ENCODE measurements around the gene NLRP1. TPM values are rescaled to one million over a fixed set of nuclear protein-coding genes. Genes with fewer than 3 reads are reported as not detected.

The NLRP1 gene
- total and polyA plus RNA-seq, 2 of the 13 experiments (the other 11 are each of a cell fraction or from before 2014, with no cell fraction given) = 3.4 to 3.7 TPM

DNA sequence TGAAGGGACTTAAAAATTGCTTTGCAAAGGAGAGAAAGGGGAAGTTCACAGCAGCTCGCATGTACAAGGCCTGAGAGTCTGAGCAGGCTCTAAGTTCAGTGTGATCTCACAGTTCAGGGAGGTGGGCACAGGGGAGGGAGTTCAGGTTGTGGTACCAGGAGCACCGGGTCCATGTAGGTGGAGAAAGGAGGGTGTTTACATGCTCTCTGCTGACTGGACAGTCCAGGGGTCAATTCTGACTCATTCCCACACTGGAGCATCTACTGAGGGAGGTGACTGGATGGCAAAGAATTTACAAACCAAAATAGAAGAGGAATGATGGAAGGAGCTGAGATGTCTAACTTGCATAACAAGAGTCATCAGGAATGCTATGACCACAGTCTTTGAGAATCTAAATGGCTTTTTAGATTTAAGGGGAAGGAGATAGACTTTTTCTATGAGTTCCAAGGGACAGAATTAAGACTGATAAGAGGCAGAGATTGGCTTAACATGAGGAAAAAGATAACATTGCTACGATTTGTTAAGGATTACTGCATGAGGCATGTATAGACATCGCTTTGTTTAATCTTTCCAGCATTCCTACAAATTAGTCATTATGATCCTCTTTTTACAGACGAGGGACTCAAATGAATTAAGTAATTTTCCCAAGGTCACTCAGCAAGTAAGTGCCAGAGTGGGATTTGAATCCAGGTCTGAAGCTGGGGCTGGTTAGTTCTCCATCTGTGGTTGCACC, 68.1 kb downstream of the NLRP1 start:
- no peak overlapping the region; a peak in 1 of 6 replicates for H3K4me3 ChIP-seq (replicated peaks in 1 of 3; ENCODE audit: insufficient read depth in 1 of 3, low read depth in 2 of 3, low read length in 3 of 3)
- H3K4me1 ChIP-seq (ENCODE audit: insufficient read depth, low read length) = peaks cover 59% of the 10 kb centered on the region
- WGBS (ENCODE audit: low lambda C conversion rate) = 1% methylated on average over 5 of the region's 5 CpGs
- FAIRE-seq (peak; percentile 97), DNase-seq (ENCODE audit: low spot score) (peak; percentile 93), ATAC-seq (peak; percentile 99)
- intact Hi-C loops (cut with micrococcal nuclease; ENCODE audit: unreplicated experiment) (no loop called here), in situ Hi-C loops (cut with HindIII; ENCODE audit: extremely low pct_ligation_motif_present, low pct_unique_long_range_greater_than_20kb) (no loop called here)
- H3K9me3 ChIP-seq (ENCODE audit: low read length) = no peaks in the 10 kb centered on the region
- H4K20me1 ChIP-seq (ENCODE audit: insufficient read depth, low read length) = no peaks in the 10 kb centered on the region
- BruUV-seq (replicated peaks) = no TSS peak
- ChIA-PET POLR2A (interaction anchor here (1.3 kb wide), 2 partner anchors 16 to 30 kb away, joined by 3 to 7 read pairs; partner anchors contain the start of genes DERL2 and MIS12), CTCF (ENCODE audit: low intra/inter-chr PET ratio, low total read pairs) (no interaction called here)
- H3K27ac ChIP-seq (ENCODE audit: extremely low read length, insufficient read depth, low read length) = peak overlapping the region; percentile 45
- H3K9ac ChIP-seq (ENCODE audit: insufficient read depth, low read depth, low read length) = peak overlapping the region; percentile 10; the same call in 1 of the 2 replicates
- no peaks in the 10 kb centered on the region; a peak in 1 of 5 replicates for H3K27me3 ChIP-seq (ENCODE audit: control insufficient read depth in 1 of 2, insufficient read depth in 2 of 2, low read length in 2 of 2)
- H3K79me2 ChIP-seq (ENCODE audit: insufficient read depth, low read length) = no peaks in the 10 kb centered on the region
- H2AFZ ChIP-seq (ENCODE audit: low read length) = no peak overlapping the region
- H3K36me3 ChIP-seq (replicated peaks in 1 of 2; ENCODE audit: control insufficient read depth in 1 of 2, insufficient read depth in 2 of 2, low read length in 2 of 2) = no peaks in the 10 kb centered on the region
- H3K4me2 ChIP-seq (ENCODE audit: low read depth, low read length) = peak overlapping the region; percentile 46
- TF ChIP-seq ZNF816 (CRISPR knock-in tag; IDR thresholded peaks at IDR 0.05; ENCODE audit: borderline replicate concordance) (no peak), POLR2AphosphoS2 (IDR thresholded peaks at IDR 0.05; ENCODE audit: low read depth, low read length) (no peak), SRSF1 (optimal IDR thresholded peaks at IDR 0.05; ENCODE audit: low read depth, low read length) (no peak), KLF13 (CRISPR knock-in tag; IDR thresholded peaks at IDR 0.05) (no peak), NFYC (CRISPR knock-in tag; IDR thresholded peaks at IDR 0.05) (peak; percentile 66), ZNF225 (CRISPR knock-in tag; IDR thresholded peaks at IDR 0.05) (no peak), RNF2 (conservative IDR thresholded peaks at IDR 0.05; ENCODE audit: low read depth) (no peak), MAFK (conservative IDR thresholded peaks at IDR 0.05 in 1 of 2, IDR thresholded peaks at IDR 0.05 in 1 of 2; ENCODE audit: low read length in 2 of 2) (peak; percentile 81 to 90), ZNF446 (CRISPR knock-in tag; IDR thresholded peaks at IDR 0.05) (no peak), RBFOX2 (IDR thresholded peaks at IDR 0.05; ENCODE audit: low read depth, low read length) (no peak), SRSF9 (IDR thresholded peaks at IDR 0.05; ENCODE audit: borderline replicate concordance, insufficient read depth, low read depth, low read length, poor library complexity, severe bottlenecking) (no peak), RFXANK (CRISPR knock-in tag; IDR thresholded peaks at IDR 0.05) (no peak), ZSCAN9 (CRISPR knock-in tag; IDR thresholded peaks at IDR 0.05; ENCODE audit: borderline replicate concordance) (no peak)
- TF ChIP-seq, protein P1, sequence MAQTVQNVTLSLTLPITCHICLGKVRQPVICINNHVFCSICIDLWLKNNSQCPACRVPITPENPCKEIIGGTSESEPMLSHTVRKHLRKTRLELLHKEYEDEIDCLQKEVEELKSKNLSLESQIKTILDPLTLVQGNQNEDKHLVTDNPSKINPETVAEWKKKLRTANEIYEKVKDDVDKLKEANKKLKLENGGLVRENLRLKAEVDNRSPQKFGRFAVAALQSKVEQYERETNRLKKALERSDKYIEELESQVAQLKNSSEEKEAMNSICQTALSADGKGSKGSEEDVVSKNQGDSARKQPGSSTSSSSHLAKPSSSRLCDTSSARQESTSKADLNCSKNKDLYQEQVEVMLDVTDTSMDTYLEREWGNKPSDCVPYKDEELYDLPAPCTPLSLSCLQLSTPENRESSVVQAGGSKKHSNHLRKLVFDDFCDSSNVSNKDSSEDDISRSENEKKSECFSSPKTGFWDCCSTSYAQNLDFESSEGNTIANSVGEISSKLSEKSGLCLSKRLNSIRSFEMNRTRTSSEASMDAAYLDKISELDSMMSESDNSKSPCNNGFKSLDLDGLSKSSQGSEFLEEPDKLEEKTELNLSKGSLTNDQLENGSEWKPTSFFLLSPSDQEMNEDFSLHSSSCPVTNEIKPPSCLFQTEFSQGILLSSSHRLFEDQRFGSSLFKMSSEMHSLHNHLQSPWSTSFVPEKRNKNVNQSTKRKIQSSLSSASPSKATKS (CRISPR knock-in tag; IDR thresholded peaks at IDR 0.05) = no peak
- TF ChIP-seq, protein P2, sequence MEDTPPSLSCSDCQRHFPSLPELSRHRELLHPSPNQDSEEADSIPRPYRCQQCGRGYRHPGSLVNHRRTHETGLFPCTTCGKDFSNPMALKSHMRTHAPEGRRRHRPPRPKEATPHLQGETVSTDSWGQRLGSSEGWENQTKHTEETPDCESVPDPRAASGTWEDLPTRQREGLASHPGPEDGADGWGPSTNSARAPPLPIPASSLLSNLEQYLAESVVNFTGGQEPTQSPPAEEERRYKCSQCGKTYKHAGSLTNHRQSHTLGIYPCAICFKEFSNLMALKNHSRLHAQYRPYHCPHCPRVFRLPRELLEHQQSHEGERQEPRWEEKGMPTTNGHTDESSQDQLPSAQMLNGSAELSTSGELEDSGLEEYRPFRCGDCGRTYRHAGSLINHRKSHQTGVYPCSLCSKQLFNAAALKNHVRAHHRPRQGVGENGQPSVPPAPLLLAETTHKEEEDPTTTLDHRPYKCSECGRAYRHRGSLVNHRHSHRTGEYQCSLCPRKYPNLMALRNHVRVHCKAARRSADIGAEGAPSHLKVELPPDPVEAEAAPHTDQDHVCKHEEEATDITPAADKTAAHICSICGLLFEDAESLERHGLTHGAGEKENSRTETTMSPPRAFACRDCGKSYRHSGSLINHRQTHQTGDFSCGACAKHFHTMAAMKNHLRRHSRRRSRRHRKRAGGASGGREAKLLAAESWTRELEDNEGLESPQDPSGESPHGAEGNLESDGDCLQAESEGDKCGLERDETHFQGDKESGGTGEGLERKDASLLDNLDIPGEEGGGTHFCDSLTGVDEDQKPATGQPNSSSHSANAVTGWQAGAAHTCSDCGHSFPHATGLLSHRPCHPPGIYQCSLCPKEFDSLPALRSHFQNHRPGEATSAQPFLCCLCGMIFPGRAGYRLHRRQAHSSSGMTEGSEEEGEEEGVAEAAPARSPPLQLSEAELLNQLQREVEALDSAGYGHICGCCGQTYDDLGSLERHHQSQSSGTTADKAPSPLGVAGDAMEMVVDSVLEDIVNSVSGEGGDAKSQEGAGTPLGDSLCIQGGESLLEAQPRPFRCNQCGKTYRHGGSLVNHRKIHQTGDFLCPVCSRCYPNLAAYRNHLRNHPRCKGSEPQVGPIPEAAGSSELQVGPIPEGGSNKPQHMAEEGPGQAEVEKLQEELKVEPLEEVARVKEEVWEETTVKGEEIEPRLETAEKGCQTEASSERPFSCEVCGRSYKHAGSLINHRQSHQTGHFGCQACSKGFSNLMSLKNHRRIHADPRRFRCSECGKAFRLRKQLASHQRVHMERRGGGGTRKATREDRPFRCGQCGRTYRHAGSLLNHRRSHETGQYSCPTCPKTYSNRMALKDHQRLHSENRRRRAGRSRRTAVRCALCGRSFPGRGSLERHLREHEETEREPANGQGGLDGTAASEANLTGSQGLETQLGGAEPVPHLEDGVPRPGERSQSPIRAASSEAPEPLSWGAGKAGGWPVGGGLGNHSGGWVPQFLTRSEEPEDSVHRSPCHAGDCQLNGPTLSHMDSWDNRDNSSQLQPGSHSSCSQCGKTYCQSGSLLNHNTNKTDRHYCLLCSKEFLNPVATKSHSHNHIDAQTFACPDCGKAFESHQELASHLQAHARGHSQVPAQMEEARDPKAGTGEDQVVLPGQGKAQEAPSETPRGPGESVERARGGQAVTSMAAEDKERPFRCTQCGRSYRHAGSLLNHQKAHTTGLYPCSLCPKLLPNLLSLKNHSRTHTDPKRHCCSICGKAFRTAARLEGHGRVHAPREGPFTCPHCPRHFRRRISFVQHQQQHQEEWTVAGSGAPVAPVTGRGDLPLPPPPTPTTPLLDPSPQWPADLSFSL (CRISPR knock-in tag; IDR thresholded peaks at IDR 0.05) = no peak

Data from HepG2 (cell line).